Activated CD4-positive, alpha-beta T cell treated with anti-CD3 and anti-CD28 coated beads for 24 hours (primary cell): ENCODE data around the gene IBA57.

Experiments used
- DNase-seq, 2 donors: peaks; one replicate each; pipeline ENCODE4 v3.0.0-alpha.2; 2020; ENCODE audit warnings: low read depth in 2 of 2

The IBA57 gene

DNA sequence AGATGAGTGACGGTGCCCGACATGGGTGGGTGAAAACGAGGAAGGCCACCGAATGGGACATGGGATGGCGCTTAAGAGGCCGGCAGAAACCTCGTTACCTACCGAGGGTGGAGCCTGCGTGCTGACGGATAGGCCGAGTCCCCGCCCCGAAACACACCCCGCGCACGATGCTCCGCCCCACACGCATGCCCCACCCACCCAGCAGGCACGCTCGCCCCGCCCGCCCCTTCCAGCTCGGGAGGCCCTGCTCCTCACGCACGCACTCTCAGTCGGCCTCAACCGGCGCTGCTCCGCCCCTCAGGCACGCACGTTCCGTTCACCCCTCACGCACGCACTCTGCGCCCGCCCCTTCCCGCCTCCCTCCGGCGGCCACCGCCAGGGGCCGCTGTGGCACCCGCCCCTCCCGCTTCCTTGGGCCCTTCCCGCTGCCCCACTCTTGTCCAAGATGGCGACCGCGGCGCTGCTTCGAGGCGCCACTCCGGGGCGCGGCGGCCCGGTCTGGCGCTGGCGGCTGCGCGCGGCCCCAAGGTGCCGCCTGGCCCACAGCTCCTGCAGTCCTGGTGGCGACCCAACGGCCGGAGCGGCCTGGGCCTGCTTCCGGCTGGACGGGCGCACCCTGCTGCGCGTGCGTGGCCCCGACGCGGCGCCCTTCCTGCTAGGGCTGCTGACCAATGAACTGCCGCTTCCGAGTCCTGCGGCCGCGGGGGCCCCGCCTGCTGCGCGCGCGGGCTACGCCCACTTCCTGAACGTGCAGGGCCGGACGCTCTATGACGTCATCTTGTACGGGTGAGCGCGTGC is at the start of gene IBA57:
Gene IBA57 (plus strand): TSS at position 433 of the 798 bp plus-strand sequence. CDS start 13 bp downstream, at position 446.
- DNase-seq: peak; percentile 99

DNA sequence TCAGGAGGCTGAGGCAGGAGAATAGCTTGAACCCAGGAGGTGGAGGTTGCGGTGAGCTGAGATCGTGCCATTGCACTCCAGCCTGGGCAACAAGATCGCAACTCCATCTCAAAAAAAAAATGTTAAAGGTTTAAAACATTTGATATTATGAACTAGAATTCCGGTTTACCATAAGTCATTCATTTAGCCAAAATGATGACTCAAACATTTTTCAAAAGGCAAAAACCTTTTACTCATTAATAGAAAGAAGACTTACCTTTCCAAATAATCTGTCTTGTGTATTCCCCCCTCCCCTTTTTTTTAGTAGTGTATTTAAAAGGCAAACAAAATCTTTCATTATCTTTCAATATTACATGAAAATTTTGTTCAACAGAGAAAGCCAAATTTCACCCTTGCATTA is 48.3 kb upstream of the IBA57 start:
- no peak for DNase-seq

DNA sequence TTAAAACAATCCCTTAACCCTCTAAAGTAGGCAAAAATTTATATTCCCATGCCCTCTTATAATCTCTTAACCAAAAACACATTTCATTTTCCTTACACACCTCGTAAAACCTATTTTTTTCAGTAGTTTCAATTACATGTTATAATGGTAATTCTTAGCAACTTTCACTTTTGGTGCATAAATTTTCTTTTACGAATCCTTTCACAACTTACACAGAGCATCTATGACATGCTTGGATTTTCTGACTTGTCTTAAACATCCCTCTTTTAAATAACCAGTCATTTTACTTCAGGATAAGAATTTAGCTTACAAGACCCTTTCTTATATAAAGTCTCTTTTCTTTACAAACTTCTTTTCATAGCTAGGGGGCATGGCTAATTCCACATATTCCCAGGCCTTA is 47.6 kb upstream of the IBA57 start:
- DNase-seq: no peak

DNA sequence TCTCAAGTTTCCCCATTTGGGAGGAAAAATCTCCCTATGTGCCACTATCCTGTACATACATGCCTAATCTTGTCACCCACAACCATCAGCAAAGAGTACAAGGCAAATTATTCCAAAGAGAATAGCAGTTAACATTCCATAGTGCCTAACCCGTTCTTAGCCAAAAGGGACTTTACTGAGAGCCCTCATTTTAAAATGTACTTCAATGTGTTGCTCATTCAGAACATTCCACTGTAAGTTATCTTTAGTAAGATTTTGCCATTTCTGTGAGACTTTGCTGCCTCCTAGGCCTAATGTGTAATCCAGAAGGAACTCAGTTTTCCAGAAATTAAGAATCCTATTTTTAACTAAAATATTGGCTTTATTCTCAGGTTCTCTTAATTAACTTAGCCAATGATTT is 45.3 kb upstream of the IBA57 start:
- no peak for DNase-seq

DNA sequence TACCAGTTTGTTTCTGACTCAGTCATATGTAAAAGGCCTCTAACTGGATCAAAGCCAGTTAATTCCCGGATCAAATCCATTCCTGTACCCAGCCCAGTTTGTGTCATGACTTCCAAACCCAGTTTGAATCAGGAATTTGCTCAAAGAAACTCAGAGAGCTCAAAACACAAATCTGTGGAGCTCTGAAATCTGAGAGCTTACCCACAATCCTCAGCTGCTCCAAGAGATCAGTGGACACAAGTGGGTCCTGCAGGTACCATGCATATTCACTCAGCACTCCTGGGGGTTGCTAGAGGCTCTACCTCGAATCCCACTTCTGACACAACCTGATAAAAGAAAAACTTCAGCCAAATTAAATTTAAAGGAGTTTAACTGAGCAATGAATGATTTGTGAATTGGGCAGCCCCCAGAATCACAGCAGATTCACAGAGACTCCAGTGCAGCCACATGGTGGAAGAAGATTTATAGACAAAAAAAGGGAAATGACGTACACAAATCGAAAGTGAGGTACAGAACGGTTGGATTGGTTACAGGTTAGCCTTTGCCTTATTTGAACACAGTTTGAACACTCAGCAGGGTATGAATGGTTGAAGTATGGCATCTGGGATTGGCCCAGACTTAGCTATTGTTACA is 44.6 kb upstream of the IBA57 start:
- no peak for DNase-seq

DNA sequence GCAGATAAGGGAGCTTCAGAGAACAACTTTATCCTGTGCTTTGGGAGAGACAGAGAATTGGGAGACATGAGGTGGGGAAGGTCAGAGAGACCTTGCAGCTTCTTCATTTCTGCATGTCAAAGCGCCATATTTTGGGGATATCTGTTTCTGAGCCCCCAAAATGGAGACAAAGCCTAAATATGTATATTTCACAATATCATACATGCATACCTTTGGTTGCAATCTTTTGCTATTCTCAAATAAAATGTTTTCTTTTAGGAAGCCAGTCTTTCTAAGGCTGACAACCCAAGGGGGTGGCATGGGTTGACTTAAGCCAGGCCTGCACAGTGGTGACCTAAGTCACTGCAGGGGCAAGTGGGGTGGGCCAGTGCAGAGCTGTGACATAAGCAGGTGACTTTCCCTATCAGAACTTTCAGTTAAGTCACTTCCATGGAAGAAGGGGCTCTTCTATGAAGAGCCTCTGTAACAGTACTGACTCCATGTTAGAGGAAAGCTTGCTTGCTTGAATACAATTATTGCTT is 42.6 kb upstream of the IBA57 start:
- DNase-seq: no peak

DNA sequence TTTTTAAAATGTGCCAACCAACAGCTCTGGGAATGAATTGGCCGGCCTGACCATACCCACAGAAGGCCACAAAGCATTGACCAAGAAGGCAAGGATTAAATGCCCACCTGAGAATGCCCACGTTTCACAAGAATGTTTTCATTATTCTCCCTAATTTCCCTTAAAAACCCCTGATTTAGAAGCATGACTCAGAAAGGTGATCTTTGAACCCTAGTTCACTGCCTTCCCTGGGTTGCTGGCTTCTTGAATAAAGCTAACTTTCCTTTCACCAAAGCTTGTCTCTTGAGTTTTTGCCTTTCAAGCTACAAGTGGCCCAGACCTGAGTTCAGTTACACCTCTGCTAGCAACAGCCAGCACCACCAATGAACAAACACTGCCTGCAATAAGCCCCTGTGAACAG is 42.1 kb upstream of the IBA57 start:
- DNase-seq: no peak

DNA sequence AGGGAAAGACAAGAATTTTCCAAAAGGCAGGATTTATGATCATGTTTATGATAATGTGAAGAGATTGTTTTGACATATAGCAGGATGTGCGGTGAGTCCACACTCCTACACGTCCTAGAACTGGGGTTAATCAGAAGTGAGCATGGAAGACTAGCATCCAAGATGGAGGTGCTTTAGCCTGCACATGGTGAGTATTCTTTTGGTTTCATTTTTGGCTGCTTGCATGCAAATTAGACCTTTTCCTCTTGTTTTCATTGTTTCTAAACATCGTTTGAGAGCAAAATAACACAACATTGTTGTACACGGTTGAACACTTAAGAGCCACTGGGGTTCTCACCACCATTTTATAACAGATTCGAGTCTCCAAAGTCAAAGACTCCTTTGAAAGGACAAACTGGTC is 40.4 kb upstream of the IBA57 start:
- no peak for DNase-seq

DNA sequence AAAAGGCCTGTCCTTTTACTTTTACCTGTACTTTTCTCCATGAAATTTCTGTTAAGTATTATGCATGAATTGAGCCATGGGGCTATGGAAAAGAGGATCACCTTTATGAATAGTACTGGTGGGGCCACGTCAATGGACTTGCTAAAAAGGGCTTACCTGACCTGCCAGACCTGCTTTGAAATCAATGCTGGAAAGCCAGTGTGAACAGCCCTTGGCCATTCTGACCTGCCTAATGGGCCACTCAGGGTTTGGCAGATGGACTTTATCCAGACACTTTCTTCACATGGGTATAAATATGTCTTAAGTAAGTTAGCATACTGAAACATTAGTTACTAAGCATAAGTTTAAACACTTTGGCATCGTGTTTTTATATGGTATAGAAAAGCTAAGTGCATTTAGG is 33.8 kb upstream of the IBA57 start:
- DNase-seq: no peak

DNA sequence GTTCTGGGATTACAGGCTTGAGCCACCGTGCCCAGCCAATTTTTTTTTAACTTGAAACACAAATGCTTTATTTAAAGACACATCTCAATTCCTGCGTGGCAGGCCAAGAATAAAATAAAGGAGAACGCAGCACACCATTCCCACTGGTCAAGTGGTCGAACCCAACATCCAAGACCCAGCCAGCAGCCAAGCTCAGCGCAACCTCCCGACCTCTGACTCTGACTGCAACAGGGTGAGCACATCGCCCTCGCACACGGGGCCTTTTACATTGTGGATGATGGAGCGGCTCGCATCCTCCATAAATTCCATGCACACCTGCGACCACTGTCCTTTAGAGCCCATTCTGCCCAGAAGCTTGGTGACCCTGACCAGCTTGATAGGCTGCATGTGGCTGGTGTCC is 31.0 kb upstream of the IBA57 start:
- no peak for DNase-seq

DNA sequence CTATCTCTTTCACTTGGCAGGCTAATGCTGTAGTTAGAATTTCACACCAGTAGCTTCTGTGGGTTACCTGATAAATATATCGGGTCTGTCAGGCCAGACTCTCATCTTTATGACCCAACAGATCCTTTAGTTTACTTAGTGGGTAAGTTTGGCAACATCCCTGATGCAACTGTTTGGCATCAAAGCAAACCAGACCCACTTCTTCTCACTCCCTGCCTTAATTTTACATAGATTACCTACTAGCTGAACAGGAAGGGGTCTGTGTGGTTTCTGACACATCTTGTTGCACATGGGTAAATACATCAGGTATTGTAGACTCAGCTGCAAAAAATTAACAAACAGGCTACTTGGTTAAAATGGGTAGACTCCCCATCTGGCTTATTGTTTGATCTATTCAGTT is 28.7 kb upstream of the IBA57 start:
- no peak for DNase-seq

DNA sequence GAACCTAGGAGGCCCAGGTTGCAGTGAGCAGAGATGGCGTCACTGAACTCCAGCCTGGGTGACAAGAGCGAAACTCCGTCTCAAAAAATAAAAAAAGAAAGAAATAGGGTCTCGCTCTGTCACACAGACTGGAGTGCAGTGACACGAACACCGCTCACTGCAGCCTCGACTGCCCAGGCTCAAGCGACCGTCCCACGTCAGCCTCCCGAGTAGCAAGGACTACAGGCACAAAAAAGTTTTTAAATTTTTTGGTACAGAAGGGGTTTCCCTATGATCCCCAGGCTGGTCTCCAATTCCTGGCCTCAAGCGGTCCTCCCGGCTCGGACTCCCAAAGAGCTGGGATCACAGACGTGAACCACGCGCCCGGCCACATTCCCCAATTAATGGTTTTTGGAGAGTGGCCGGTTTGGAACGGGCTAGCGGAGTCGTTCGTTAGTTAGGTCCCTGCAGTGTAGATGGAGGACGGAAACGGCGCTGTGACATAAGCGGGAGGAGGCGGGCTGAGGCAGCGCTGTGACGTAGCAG is 26.1 kb upstream of the IBA57 start:
- DNase-seq: no peak

DNA sequence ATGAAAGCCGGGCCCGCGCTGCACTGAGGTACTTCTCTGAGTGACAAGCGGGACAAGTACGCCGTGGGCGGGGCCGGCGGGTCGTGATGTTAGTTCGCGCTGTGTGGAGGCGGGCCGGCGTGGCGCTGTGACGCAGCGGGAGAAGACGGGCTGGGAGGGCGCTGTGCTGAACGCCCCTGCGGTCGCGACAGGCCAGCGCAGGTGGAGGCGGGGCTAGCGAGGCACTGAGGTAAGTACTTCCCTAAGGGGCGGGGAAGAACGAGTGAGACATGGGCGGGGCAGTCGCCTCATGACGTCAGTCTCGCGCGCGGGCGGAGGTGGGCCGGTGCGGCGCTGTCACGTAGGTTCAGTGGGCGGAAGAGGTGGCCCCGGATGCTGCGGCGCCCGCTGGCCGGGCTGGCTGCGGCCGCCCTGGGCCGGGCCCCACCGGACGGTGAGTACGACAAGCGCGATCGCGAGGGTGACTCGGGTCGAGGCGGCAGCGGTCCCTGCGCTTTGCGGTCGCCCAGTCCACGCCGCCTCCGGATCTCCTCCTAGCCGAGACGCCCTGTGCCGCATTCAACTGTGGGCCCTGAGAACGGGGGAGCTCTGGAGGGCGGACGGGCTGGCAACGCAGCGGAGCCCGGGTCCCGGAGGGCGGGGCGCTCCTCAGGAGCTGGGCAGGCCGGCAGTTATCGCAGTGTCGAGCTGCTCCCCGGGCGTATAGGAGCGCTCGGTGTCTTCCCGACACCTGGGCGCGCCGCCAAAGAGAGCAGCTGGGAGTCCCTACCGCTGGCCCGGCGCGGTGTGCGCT is 25.5 kb upstream of the IBA57 start, which contains the start of gene GUK1:
Gene GUK1 (plus strand): TSS at position 349 of the 793 bp plus-strand sequence. CDS start 24 bp downstream, at position 373.
- peak; percentile 99 to 100 for DNase-seq

DNA sequence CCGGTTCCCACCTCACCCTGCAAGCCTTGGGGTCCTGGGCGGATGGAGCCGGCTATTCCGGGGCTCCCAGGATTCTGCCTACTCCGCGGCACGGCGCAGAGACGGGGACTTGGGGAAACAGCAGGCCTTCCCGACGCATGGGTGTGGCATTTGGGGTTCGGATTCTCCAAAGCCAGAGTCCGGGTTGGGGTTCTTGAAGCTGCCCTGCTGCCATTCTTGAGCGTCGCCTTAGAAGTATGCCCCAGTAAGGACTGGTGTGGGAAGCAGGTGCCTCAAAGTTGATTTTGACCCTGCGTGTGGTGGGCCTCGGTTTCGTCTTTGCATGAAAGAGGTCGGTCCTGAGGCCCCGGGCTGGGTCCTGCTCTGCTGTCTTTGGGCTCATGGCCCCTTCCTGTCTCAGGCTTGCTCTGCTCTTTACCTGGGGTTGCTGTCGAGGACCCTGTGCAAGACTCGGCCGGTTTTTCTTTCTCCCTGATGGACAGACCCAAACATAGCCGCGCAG is 24.8 kb upstream of the IBA57 start:
- no peak for DNase-seq

DNA sequence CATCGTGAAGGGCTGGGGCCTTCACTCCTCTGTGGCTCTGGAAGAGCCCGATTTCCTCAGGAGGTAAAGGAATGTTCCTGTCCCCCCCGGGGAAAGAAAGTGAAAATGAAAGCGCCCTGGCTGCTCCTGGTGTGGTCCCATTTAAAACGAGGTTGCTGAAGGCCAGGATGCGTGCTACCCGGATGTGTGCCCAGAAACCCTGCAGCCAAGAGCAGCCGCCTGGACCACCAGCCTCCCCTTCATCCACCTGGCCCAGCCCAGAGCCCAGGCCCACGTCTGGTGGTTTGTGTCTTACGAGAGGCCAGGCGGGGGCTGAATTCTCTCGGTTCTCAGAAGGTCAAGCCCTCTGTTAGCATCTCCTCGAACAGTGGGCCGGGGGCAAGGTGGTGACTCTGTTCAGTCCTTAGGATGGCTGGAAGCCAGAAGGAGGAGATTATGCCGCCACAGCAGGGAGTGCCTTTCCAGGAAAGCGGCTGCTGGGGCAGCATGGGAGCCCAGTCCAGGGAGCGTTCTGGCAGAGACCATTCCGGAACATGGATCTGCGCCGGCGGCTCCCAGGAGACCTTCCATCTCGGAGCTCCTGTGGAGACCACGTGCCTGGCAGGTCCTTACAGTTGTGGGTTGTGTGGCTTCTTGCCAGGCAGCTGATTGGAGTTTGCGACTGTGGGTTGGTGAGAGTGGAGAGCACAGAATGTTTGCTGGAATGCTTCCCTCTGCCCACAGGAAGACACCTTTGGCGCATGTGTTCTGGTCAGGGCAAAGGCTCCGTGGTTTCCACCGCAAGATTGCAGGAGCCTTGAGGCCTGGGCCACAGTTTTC is 24.2 kb upstream of the IBA57 start:
- no peak for DNase-seq

DNA sequence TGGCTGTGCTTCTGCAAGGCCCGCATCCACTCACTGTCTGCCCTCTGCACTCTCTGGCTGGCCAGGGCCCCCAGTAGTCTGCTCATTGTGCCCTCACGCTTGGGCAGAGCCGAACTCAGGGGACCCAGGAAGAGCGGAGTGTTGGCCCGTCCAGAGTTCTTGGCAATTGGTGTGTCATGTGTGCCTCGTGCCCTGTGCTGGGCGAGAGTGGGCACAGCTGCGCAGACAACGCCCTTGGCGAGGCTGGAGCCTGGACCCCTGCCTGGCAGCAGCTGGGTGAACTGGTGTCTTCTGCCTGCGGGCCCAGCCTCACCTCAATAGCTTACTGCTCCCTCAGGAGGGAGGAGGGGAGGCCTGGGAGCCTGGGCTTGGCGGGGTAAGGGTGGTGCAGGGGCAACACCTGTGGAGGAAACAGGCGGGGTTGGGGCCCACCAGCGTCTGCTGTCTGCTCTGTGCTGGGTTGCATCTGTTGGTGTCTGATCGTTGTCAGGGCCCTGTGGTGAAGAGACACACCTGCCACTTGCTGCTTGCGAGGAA is 23.4 kb upstream of the IBA57 start:
- no peak for DNase-seq

DNA sequence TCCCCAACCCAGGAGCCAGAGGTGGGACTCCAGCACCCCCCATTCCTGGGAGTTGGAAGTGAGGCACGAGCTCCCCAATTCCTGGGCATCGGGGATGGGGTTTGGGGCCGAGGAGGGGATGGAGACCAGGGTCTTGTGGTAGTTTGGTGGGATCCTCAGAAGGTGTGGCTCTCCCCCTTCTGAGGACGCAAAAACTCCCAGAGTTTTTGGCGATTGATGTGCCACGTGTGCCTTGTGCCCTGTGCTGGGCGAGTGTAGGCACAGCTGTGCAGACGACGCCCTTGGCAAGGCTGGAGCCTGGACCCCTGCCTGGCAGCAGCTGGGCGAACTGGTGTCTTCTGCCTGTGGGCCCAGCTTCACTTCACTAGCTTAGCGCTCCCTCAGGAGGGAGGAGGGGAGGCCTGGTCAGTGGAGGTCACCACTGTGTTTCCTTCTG is 22.9 kb upstream of the IBA57 start:
- DNase-seq: no peak

DNA sequence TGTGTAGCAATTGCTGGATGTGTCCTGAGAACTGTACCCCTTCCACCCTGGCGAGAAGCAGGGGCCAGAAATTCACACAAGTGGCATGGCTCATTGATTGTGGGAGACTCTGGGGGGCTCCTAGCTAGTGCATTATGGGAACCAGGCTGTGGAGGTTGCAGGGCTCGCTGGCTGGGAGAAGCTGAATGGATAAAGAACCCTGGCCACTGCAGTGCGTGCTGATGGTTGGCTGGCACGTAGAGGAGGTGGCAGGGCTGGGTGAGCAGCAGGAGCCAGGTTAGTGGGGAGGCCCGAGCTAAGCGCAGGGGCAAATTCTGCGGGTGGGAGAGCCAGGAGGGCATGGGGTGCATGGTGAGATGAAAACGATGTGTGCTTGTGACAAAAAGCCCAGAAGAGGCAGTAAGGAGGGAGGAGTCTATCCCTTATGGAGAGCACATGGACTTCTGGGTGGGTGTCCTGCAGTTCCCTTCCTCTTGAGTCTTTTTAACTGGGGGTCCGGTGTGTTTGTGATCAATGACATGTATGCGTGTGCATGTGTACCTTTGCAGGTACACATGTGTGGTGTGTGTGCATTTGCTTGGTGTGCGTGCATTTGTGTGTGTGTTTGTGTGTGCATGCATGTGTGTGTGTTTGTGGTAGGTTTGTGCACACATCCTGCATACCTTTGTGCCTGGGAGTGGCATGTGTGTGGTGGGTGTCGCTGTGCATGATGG is 22.0 kb upstream of the IBA57 start:
- DNase-seq: no peak

DNA sequence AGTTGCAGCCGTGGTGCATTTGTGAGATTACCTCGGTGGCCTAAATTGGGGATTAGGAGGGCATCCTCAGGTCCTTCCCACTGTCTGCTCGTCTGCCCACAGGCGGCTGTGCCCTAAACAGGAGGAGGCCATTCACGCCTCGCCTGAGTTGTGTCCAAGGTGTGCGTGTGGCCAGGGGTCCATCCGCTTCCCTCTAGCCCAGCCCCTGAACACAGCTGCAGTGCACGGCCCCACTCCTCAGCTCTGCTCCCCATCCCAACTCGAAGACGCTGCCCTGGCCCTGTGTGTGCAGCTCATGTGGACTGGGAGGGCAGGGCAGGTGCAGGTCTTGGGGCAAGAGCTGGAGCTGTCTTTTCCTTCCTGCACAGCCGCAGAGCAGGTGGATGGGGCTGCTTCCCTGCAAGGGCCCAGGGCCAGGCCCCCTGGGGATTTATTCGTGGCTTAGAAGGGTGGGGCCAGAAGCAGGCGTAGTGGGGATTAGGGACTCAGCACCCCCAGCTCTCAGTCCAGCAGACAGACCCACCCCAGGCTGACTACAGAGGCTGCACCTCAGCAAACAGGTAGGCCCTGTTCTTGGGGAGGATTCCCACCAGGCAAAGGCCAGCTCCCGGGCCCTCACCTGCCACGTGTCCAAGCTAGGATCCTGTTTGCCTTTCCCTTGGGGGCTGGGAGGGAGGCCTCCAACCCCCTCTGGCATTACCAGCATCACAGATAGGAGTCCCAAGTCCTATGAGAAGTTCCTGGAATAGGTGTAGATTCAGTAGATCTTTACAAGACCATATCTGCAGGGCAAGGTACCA is 21.2 kb upstream of the IBA57 start:
- no peak for DNase-seq
